Measurements from ENCODE around the gene TEX2. TPM values are rescaled to one million over a fixed set of nuclear protein-coding genes. Genes with fewer than 3 reads are reported as not detected.

The TEX2 gene
- total RNA-seq, 1 donor from 2014 or later: 58.0 TPM

DNA sequence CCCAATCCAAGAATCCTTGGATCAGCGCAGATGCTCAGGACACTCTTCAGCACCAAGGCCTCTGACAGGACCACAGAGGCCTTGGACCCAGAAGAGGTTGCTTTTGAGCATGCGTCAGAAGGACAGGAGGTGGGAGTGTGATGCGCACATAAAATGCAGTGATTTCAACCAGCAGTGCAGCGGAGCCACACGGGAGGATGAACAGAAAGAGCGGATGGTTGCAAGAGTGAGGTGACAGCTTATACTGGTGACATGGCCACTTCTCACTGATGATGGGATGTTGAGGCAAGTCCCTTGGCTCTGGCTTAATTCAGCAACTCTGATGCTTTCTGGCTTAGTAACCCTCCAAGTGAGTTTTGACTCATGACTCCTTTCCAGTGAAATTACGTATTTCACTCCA, 107.9 kb downstream of the TEX2 start:
- intact Hi-C loops (cut with micrococcal nuclease): no loop called here
- H3K27me3 ChIP-seq (ENCODE audit: low read depth): no peaks in the 10 kb centered on the region
- TF ChIP-seq, protein P1, sequence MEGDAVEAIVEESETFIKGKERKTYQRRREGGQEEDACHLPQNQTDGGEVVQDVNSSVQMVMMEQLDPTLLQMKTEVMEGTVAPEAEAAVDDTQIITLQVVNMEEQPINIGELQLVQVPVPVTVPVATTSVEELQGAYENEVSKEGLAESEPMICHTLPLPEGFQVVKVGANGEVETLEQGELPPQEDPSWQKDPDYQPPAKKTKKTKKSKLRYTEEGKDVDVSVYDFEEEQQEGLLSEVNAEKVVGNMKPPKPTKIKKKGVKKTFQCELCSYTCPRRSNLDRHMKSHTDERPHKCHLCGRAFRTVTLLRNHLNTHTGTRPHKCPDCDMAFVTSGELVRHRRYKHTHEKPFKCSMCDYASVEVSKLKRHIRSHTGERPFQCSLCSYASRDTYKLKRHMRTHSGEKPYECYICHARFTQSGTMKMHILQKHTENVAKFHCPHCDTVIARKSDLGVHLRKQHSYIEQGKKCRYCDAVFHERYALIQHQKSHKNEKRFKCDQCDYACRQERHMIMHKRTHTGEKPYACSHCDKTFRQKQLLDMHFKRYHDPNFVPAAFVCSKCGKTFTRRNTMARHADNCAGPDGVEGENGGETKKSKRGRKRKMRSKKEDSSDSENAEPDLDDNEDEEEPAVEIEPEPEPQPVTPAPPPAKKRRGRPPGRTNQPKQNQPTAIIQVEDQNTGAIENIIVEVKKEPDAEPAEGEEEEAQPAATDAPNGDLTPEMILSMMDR (IDR thresholded peaks at IDR 0.05; ENCODE audit: borderline replicate concordance): no peak
- peaks cover 98% of the 10 kb centered on the region for H3K4me1 ChIP-seq
- H3K27ac ChIP-seq (replicated peaks): peak overlapping the region; percentile 96
- peaks cover 15% of the 10 kb centered on the region for H3K36me3 ChIP-seq
- H3K4me3 ChIP-seq: no peak overlapping the region
- no peak for DNase-seq
- H3K9me3 ChIP-seq (replicated peaks): no peaks in the 10 kb centered on the region

DNA sequence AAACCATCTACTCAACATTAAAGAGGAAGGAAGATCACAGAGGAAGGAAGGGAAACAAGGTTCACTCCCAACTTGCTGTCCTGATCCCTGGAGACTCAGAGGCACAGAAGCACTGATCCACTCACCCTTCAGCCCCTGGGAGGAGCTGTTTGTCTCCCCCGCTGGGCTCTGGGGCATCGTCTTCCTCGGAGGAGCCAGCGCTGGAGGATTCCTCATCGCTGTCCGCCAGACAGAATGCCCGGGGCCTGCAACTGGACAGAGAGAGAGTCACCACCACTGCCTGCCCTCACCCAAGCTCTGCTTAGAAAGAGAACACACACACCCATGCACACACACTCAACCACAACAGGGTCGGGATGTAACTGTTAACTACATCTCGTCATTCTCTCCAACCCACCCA, 108.3 kb downstream of the TEX2 start:
- Histone ChIP-seq H3K9me3 (replicated peaks) (no peaks in the 10 kb centered on the region), H3K4me1 (peaks cover 98% of the 10 kb centered on the region), H3K4me3 (no peak overlapping the region), H3K27me3 (ENCODE audit: low read depth) (no peaks in the 10 kb centered on the region), H3K36me3 (peaks cover 18% of the 10 kb centered on the region), H3K27ac (replicated peaks) (peak overlapping the region; percentile 96)
- TF ChIP-seq, protein P1 (IDR thresholded peaks at IDR 0.05; ENCODE audit: borderline replicate concordance): no peak
- DNase-seq: no peak
- intact Hi-C loops (cut with micrococcal nuclease): no loop called here

DNA sequence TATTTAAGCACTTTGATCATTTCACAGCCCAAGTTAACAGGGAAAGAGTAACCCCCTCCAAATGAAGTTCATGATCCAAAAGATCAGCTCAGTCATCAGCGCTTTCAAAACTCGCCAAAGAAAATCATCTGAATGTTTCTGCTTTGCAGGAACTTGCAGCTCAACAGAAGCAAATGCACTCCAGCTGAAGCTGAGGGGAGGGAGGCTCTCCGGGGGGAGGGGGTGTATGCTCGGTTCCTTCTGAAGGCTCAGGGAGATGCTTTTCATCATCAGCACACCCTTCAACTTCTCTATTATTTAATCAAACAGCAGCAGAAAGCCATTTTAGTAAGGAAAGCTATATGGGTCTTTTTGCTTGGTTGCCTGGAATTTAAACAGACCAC, 108.8 kb downstream of the TEX2 start:
- TF ChIP-seq, protein P1 (IDR thresholded peaks at IDR 0.05; ENCODE audit: borderline replicate concordance): no peak
- Histone ChIP-seq H3K27ac (replicated peaks) (peak overlapping the region; percentile 96), H3K27me3 (ENCODE audit: low read depth) (no peaks in the 10 kb centered on the region), H3K4me1 (peaks cover 96% of the 10 kb centered on the region), H3K4me3 (no peak overlapping the region), H3K9me3 (replicated peaks) (no peaks in the 10 kb centered on the region), H3K36me3 (peaks cover 18% of the 10 kb centered on the region)
- DNase-seq: no peak
- intact Hi-C loops (cut with micrococcal nuclease): no loop called here

DNA sequence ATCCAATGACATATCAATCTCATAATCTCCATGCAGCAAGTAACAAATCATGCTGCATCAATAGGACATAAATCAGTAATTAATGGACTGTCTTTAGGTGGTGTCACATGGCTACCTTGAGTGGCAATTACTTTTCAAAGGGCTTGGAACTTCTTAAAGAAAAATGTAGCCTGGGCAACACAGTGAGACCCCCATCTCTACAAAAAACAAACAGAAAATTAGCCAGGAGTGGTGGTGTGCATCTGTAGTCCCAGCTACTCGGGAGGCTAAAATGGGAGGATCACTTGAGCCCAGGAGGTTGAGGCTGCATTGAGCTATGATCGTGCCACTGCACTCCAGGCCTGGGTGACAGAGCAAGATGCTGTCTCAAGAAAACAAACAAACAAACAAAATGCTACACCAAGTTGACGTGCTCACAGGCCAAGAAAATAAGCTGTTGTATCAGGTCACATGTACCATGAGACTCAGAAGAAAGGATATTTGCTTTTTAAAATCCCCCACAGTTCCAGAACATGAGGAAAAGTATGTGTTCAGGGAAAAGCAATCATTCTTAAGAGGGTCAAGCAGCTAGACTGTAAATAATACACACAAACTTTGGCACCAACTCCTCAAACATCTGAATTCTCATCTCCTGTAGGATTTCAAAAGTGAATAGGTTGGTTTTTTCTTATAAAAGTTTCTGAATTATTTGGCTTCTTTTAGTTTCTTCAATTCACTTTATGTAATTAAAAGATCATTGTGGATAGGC, 109.3 kb downstream of the TEX2 start:
- intact Hi-C loops (cut with micrococcal nuclease): no loop called here
- H3K4me1 ChIP-seq: peaks cover 94% of the 10 kb centered on the region
- no peak overlapping the region for H3K4me3 ChIP-seq
- H3K27me3 ChIP-seq (ENCODE audit: low read depth): no peaks in the 10 kb centered on the region
- TF ChIP-seq, protein P1 (IDR thresholded peaks at IDR 0.05; ENCODE audit: borderline replicate concordance): no peak
- H3K27ac ChIP-seq (replicated peaks): peak overlapping the region; percentile 96
- H3K36me3 ChIP-seq: peaks cover 21% of the 10 kb centered on the region
- H3K9me3 ChIP-seq (replicated peaks): no peaks in the 10 kb centered on the region
- no peak for DNase-seq

DNA sequence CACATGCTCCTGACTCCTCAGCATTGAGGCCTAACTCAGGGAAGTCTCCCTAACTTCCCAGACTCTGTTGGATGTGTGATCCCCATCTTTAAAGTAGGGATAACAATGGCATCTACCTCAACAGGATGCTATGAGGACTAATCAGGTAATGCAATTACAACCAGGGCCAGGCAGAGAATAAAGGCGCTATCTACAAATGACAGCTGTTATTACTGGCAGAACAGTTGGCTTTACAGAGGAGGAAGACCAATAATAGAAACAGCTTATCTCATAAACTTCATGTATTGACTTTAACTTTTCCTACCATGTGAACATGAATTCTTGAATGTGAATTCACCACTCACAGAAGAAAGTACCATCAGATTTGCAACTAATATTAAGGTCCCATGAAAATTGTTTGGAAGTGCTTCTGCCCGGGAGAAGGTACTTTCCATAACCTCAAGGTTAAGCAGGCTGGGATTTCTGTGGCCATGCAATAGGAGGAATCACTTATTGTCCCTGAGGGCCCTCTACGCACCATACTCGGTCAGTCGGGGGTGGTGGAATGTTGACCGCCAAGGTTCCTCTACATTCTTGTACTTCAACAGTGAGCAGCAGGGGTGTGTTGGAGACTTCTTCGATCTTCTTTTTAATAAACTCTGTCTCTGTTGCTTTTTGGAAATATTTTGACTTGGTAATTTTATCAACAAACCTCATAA, 110.5 kb downstream of the TEX2 start:
- Histone ChIP-seq H3K27me3 (ENCODE audit: low read depth) (no peaks in the 10 kb centered on the region), H3K36me3 (peaks cover 23% of the 10 kb centered on the region), H3K4me1 (peaks cover 94% of the 10 kb centered on the region), H3K27ac (replicated peaks) (peak overlapping the region; percentile 96), H3K4me3 (no peak overlapping the region), H3K9me3 (replicated peaks) (no peaks in the 10 kb centered on the region)
- no peak for DNase-seq
- TF ChIP-seq, protein P1 (IDR thresholded peaks at IDR 0.05; ENCODE audit: borderline replicate concordance): peak; percentile 24
- intact Hi-C loops (cut with micrococcal nuclease): no loop called here
